Measurements from ENCODE around the gene TNPO3.
"Not testable (repeated sequence)": the region's sequence is repeated elsewhere in the genome, so short reads cannot be mapped to it uniquely, and the experiment has no call there.

TNPO3 gene

DNA sequence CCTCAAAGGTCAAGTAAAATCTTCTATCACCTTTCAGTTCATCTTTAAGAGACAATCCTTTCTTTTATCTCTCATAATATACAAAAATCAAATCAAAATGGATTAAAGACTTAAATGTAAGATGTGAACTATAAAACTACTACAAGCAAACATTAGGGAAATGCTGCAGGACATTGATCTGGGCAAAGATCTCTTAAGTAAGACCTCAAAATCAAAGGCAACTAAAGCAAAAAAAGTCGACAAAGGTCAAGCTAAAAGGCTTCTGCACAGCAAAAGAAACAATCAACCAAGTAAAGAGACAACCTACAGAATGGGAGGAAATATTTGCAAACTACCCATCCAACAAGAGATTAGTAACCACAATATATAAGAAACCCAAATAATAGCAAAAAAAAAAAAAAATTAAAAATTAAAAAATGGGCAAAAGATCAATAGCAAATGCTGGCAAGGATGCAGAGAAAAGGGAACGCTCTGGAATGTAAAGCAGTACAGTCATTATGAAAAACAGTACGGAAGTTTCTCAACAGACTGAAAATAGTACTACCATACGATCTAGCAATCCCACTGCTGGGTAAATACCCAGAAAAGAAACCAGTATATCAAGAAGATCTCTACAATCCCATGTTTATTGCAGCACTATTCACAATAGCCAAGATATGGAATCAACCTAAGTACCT is 41.7 kb downstream of the TNPO3 start:
- DNase-seq, result peak; percentile 18

DNA sequence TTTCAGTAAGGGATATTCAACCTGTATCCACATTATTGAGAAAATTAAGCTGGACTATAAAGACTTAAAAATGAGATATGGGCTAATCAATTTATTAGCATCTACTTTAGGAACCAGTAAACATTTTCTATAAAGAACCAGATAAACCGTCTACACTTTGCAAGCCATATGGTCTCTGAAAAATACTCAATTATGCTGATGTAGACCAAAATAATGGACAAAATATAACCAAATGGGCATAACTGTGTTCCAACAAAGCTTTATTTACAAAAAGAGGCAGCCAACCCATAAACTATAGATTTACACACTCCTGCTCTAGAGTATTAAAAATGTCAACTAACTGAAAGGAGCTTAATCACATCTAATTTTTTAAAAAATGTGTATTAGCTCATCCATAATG is 42.3 kb downstream of the TNPO3 start:
- DNase-seq, result no peak

DNA sequence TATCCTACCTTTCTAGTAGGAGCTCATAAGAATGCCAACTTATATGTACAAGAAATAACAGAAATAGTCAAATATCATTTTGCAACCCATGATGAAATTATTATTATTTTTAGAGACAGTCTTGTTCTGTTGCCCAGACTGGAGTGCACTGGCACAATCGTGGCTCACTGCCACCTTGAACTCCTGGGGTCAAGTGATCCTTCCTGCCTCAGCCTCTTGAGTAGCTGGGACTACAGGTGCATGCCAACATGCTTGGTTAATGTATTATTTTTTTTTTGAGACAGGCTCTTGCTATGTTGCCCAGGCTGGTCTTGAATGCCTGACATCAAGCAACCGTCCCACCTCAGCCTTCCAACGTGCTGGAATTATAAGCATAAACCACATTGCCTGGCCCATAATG is 44.8 kb downstream of the TNPO3 start:
- DNase-seq, result no peak

DNA sequence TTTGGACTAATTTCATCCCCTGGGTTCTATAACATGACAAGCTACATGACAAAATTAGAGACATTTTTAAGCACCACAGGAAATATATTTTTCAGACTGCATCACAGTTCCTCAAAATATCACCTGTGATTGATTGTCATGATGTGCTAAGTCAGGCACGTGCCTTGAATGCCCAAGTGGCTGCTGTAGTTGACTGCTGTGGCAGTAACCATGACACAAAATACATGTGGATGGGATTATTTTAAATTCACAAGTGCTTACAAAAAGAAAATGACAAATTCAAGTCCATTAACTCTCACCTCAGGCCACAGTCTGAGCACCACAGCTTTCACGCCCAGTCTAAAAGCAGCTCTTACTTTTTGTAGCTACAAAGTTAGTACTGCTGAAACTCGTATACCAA is 45.5 kb downstream of the TNPO3 start:
- peak; percentile 6 for DNase-seq

DNA sequence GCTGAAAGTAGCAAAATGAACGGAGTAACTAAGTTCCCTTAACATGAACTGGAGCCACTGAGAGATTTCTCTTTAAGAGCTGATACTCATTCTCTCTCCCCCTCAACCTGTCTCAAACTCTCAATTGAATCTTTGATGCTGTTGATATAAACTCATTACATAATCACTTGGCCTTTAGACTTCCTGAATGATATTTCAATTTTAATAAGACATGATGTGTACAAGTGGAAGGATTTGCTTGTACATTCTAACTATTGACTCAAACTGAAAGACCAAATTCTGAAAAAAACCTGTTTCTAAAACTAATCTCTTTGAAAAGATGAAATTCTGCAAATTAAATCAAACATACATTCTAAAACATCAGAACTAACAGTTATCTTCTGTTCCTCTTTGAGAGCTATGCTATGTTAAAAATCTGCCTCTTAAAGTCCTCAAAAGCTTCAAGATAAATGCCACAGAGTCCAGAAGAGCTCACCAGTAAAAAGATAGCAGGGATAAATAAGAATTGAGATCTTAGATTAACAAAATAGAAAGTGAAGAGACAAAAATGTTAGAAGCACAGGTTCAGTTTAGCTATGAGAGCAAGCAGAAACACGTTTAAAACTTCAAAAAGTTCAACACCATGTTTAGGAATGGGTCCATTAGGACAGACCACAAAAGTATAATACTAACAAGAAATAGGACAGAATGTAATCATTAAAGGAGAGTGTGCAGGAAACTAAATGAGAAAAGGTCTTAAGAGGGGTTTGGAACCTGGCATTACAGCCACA is 46.1 kb downstream of the TNPO3 start:
- peak; percentile 73 for DNase-seq

DNA sequence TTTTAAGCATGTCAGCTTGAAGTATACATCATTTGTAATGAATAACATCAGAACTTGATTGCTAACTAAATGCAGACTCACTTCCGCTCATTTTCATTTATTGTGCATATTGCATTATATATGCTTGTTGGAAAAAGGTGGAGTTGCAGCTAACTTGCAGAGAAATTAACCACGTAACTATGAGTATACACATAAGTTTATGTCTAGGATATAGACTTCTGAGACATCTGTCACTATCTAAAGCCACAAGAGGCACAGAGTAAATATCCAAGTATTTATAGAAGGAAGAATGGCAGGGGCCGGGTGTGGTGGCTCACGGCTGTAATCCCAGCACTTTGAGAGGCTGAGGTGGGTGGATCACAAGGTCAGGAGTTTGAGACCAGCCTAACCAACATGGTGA is 47.3 kb downstream of the TNPO3 start:
- DNase-seq, result no peak

DNA sequence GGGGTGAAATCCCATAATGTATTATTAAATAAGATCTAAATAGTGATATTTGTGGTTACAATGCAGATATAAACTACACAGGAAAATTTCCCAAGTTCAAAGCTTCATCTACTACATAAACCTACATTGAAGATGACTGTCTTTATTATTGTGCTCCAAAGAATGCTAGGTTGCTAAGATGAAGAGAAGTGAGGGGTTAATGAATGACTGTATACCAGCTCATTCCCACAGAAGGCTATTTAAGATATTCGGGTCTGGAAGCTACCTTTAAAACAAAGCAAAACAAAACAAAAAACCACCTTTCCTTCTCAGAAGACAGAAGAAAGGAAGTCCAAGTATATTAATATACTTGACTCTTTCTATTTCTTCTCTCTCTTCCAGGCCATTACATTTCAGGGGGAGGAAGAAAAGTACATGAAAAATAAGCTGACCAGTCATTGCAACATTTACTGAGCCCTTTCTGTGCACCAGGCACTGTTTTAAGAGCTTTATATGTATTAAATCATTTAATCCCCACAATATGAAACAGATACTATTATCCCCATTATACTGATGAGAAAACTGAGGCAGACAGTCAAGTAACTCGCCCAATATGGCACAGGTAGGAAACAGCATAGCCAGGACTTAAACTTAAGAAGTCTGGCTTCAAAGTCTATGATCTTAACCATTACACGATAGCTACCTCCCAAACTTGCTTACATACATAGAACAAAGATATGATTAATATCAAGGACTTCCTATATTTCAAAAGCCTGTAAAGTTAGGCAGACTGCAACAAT is 48.1 kb downstream of the TNPO3 start:
- no peak for DNase-seq

DNA sequence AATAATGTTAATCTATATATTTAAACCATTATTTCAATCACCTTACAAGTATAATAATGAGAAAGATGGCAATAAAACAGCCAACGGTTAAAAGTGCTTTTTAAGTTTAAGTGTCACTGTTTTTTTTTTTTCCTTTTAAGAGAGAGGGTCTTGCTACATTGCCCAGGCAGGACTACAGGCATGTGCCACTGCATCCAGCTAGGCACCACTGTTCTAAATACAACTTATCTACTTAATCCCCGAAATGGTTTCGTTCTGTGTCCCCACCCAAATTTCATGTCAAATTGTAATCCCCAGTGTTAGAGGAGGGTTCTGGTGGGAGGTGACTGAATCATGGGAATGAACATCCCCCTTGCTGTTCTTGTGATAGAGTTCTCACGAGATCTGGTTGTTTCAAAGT is 49.7 kb downstream of the TNPO3 start:
- no peak for DNase-seq

DNA sequence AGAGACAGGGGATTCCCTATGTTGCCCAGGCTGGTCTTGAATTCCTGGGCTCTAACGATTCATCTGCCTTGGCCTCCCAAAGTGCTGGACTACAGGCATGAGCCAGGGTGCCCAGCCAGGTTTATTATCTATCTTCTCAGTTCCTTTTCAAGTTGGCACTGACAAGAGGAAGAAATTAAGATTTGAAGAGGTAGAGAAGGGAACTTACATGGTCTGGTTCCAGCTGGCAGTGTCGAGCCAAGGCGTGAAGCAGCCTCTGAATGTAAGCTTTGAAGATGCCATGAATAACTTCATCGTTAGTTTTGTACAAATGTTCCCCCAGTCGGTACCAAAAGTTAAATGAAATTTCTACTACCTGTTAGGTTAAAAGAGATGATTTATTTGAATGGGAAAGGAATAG is 57.7 kb downstream of the TNPO3 start:
- DNase-seq, result no peak

DNA sequence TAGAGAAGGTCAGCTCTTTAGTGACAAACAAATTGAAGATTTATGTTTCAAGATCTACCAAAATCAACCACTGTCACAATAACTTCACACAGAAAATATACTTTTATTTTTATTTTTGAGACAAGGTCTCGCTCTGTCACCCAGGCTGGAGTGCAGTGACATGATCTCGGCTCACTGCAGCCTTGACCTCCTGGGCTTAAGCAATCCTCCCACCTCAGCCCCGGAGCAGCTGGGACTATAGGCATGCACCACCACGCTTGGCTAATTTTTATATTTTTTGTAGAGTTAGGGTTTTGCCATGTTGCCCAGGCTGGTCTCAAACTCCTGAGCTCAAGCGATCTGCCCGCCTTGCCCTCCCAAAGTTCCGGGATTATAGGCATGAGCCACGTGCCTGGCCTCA is 60.4 kb downstream of the TNPO3 start:
- DNase-seq, result not testable (repeated sequence)

DNA sequence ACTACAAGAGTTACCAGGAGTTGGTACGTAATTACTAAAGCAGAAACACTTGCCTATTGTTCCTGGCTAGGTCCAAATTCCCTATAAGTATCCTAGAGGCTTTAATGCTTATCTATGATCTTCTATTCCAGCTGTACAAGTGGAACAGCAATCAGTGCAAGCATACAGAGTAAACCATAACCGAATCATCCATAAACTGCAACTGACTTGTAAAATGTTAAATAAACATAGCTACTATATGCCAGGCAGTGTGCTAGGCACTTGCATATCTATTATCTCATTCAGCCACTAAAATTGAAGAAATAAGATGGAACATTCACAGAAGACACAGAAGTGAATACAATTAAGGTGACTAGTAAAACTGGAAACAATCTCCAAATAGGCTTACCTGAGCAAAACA is 61.5 kb downstream of the TNPO3 start:
- DNase-seq, result no peak

DNA sequence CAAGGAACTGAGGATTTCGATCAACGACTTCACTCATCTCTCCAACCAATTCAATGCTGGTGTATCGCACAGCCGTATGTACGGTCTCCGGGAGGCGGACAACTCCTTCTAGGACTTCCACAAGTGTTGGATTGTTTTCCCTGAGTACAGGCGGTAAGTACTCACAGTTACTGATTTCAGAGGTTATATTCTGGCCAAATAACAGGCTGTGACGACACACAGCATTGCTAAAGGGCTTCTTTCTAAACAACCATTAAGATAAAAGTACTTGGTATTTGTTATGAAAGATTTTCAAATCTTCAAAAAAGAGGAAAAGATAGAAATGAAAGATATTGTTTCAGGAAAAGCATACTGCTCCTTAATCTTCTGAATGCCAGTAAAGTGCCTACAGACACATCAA is 65.0 kb downstream of the TNPO3 start:
- DNase-seq, result no peak

DNA sequence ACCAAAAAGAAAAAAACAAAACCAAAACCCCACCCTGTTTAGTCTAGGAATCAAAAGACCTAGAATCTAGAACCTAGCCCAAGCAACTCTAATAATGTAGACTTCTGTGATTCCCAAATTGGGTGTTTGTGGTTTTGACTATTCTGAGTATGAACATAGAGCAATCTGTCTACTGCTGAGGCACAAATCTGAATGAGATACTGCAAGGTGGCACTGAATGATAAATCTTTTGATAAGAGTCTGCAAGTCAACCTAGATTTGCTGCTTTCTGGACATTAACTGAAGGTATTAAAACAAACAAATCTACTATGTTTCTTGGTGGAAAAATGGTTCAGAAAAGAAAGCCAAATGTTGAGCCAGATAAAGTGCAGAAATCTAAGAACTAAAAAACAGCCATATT is 66.5 kb downstream of the TNPO3 start:
- DNase-seq, result no peak

DNA sequence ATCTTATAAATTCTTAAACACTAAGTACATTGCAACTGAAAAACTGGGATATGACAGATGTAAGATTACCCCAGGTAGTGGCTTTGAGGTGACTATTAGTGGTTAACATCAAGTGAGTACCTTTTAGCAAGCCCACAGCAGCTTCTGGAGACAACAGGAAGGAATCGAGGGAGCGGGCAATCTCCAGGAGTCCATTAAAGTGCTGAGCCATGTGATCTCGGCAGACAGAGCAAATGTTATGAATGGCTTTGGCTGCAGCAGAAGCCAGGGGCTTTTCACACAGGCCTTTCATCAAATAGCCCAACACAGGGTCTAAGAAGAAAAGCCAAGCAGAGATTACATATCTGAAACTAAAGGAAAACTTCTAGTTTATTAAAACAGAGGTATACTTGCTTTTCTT is 68.3 kb downstream of the TNPO3 start:
- DNase-seq, result no peak

DNA sequence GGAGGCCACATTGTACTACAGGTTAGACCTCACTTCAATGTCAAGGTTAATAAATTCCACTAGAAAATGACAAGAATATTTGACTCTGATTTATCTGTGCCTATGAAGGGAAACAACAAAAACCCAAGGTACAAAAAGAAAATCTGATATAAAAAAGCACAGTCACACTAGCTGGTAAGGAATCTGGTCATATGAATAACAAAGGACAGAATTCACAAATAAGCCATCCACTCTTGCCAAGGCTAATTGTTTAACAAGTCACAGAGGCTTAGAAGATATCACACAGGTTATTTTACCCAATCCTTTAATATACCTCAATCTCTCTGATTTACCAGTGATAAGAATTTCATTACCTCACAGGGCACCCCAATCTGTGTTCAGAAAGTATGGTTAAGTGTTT is 69.3 kb downstream of the TNPO3 start:
- DNase-seq, result no peak

DNA sequence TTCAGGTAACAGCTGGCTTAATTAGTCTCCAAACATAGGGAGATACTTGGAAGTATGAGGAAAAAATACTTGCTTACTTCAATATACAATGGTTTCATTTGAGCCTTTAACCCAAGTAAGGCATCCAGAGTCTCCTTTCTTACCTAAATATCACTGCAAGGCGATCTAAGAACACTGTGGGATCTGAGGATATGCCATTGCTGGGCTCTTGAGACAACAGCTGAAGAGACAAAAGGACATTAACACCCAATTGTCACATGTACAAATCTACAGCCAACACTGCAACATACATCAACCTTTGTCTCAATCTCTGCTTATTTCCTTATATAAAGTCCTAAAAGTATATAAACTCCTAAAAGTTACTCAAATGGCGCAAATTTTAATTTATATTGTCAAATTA is 72.8 kb downstream of the TNPO3 start:
- no peak for DNase-seq

DNA sequence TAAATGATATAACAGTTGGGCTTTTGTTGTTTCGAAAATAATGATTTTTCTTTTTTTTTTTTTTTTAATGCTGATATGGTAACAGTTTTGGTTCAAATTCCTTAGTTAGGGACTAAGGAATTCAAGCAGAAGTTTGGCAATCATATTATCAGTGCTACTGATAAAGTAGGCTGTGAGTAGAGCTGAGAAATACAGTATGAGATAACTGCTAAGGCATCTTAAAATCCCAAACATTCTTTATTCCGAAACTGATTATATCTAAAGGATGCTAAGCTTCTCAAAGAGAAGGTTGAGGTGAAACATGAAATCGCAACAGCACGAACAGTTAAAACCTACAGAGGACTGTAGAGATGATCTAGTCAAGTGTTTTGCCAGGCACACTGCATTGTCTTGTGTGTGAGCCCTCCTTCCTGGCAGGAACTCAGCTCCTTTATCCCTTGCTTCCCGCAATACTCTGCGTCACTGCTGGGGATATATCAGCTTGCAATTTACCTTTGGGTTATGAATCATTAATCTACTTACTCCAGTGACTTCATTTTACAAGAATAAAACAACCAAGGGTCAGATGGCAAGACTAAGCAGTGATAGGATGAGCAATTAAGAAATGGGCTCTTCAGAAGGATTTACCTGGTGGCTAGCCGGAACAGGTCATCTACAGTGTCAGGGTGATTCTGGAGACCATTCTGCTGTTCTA is 80.5 kb downstream of the TNPO3 start:
- no peak for DNase-seq

DNA sequence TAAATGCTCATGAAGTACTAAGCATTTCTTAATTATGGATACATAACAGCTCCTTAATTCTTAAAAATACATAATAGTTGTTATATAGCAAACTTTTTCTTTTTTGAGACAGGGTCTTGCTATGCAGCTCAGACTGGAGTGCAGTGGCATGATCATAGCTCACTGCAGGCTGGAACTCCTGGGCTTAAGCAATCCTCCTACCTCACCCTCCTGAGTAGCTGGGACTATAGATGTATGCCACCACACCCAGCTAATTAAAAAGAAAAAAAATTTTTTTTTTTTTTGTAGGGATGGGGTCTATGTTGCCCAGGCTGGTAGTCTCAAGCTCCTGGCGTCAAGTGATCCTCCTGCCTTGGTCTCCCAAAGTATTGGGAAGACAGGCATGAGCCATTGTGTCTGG is 86.3 kb downstream of the TNPO3 start:
- no peak for DNase-seq

DNA sequence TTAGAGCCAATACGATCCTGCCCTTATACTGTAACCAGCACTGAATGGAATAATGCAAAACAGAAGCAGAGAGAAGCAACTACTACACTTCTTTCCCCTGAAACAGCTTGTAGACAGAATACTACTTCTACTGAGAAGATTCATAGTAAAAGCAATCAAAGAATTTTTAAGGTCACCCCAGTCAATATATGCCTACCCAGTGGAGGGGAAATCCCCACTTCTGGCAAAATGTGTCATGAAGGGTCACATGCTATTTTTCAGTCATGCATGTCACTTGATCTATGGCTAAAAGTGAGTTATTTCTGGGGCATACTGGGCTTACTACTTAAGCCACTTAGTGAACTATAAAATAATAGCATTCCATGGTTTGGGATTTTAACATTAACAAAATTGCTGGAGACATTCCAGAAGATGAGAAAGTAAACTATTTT is 91.6 kb downstream of the TNPO3 start:
- DNase-seq, result peak; percentile 79

DNA sequence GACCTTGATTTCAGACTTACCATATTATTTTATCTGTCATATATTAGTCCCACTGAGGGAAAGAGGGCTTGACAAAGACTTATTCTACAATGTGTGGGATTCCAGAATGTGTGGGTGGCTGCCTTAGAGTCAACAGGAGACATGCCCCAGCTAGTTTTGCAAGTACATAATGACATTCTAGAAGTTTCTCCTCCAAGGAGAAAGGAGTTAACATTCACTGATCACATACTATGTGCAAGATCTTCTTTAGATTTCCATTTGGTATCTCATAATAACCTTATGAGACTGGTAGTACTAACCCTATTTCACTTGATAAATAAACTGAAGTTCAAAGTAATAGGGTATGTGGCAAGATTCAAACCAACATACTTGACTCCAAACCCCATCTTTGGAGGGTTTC is 92.0 kb downstream of the TNPO3 start:
- no peak for DNase-seq

DNA sequence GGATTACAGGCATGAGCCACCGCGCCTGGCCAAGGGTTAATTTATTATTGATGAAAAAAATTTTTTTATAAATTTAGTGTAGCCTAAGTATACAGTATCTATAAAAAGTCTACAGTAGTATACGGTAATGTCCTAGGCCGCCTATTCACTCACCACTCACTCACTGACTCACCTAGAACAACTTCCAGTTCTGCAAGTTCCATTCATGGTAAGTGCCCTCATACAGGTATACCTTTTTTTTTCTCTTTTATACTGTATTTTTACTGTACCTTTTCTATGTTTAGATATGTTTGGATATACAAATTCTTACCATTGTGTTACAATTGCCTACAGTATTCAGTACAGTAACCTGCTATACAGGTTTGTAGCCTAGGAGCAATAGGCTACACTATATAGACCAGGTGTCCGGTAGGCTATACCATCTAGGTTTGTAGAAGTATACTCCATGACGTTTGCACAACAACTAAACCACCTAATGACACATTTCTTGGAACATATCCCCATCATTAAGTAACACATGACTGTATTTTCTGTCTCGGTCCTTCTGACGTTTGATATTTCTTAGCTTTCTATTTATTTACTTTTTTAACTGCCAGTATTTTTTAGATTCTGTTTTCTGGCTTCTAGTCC is 93.8 kb downstream of the TNPO3 start:
- DNase-seq, result no peak

DNA sequence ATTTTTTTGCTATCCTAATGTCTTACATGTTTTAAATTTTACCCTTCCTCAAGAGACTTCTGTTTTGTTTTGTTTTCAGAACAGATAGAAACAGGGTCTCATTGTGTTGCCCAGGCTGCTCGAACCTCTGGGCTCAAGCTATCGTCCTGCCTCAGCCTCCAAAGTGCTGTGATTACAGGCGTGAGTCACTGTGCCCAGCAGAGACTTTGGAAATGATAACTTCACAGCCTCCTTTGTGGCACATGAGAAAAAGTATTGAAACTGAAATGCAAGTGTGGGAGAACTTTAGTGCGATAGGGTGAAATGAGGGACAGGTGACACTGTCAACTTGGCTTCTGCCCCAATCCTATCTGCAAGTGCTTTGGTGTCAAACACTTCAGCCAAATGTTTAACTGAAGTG is 95.6 kb downstream of the TNPO3 start:
- DNase-seq, result no peak

DNA sequence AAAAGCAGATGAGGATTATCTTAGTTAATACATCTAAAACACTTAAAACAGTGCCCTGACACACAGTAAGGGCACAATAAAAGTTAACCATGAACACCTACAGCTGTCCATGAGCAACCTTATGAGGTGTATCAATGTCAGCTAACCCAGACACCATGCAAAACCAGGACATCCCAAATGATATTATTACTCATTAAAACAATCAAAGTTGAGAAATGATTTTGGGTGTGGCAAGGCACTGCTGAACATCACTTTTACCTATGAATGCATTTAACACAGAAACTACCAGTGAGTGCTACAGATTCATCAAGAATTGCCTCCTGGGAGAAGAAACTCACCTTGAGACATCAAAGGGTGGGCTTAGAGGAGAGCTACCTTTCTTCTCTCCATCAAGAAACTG is 98.9 kb downstream of the TNPO3 start:
- no peak for DNase-seq

Data from activated CD4-positive, alpha-beta T cell treated with anti-CD3 and anti-CD28 coated beads, Interleukin-2, amount 50 U/mL, for 16 hours (primary cell).